ENCODE results near the gene FPR2. TPM values are rescaled to one million over a fixed set of nuclear protein-coding genes. Genes with fewer than 3 reads are reported as not detected.
"Not testable (repeated sequence)": the region's sequence is repeated elsewhere in the genome, so short reads cannot be mapped to it uniquely, and the experiment has no call there.

FPR2 gene
- total RNA-seq, 1 donor from 2014 or later: 0.59 TPM

DNA sequence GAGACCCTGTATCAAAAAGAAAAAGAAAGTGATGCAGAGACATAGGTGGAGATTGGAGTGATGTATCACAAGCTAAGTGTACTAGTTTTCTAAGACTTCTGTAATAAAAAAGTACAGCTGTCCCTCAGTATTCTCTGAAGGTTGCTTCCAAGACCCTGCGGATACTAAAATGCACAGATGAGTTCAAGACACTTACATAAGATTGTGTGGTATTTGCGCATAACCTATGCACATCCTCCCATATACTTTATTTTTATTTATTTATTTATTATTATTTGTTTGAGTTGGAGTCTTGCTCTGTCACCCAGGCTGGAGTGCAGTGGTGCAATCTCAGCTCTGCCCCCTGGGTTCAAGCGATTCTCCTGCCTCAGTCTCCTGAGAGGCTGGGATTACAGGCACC lies 23.6 kb upstream of the FPR2 start:
- intact Hi-C loops (cut with DNase I): no loop called here
- ATAC-seq (ENCODE audit: poor library complexity) (no peak), DNase-seq (no peak)

DNA sequence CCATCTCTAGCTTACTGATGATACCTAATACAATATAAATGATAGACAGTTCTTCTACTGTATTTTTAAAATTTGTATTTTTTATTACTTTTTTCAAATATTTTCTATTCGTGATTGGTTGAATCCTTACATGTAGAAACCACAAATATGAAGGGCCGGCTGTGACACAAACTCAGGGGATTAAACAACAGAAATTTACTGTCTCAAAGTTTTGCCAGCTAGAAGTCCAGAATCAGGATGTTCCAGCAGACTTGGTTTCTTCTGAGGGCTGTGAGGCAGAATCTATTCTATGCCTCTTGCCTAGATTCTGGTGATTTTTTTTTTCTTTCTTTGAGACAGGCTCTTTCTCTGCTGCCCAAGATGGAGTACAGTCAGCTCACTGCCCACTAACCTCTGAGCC lies 23.1 kb upstream of the FPR2 start:
- ATAC-seq (ENCODE audit: poor library complexity): no peak
- intact Hi-C loops (cut with DNase I): loop anchor here (2.0 kb wide), 1 partner anchor 13 kb away; no protein-coding TSS in a partner anchor
- no peak for DNase-seq

DNA sequence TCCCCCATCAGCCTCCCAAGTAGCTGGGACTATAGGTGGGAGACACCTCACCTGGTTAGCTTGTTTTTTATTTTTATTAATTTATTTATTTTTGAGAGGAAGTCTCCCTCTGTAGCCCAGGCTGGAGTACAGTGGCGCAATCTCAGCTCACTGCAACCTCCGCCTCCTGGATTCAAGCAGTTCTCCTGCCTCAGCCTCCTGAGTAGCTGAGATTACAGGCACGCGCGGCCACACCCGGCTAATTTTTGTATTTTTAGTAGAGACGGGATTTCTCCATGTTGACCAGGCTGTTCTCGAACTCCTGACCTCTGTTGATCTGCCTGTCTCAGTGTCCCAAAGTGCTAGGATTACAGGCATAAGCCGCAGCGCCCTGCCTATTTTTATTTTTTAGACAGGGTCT lies 22.5 kb upstream of the FPR2 start:
- not testable (repeated sequence) for DNase-seq; ATAC-seq (ENCODE audit: poor library complexity)
- intact Hi-C loops (cut with DNase I): loop anchor here (2.0 kb wide), 1 partner anchor 14 kb away; no protein-coding TSS in a partner anchor

DNA sequence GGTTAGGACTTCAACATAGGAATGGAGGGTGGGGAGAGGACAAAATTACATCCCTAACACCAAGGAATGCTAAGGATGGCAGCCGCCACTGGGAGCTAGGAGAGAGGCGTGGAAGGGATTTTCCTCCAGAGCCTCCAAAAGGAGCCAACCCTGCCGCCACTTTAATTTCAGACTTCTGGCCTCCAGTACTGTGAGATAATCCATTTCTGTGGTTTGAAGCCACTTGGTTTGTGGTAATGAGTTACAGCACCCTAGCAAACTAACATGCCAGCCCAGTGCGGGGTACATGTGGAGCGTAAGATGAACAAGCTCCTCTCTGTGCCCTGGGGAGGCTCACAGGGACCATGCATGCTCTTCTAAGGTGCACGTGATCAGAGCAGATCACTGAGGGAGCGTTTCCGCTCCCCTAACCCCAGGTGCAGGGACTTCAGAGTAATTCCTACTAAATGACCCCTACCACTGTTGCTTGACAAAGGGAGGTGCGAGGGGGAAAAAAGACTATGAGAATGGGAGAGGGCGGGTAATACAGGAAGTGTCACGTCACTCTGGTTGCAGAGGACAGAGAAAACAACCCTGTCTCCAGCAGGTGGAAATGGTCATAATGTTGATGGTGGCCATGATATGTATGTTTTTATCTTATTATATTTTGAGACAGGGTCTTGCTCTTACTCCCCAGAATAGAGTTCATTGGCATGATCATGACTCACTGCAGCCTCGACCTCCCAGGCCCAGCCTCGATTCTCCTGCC lies 21.3 kb upstream of the FPR2 start:
- ATAC-seq (ENCODE audit: poor library complexity) (no peak), DNase-seq (no peak)
- intact Hi-C loops (cut with DNase I): loop anchor here (2.0 kb wide), 1 partner anchor 15 kb away; no protein-coding TSS in a partner anchor

DNA sequence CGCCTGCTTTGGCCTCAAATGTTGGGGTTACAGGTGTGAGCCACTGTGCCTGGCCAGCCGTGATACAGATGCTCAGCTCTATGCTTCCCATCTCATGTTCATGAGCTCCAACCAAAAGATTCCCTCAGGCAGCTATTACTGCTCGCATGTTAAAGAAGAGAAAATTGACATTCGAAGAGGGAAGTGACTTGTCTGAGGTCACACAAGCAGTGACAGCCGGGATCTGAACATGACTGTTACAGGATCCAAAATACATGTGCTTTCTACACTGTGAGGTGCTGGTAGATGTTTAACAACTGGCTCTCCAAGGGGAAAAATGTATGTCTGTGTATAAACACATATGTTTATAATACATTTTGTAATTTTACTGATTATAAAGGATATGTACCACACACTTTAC lies 20.6 kb upstream of the FPR2 start:
- DNase-seq (no peak), ATAC-seq (ENCODE audit: poor library complexity) (no peak)
- intact Hi-C loops (cut with DNase I): no loop called here

DNA sequence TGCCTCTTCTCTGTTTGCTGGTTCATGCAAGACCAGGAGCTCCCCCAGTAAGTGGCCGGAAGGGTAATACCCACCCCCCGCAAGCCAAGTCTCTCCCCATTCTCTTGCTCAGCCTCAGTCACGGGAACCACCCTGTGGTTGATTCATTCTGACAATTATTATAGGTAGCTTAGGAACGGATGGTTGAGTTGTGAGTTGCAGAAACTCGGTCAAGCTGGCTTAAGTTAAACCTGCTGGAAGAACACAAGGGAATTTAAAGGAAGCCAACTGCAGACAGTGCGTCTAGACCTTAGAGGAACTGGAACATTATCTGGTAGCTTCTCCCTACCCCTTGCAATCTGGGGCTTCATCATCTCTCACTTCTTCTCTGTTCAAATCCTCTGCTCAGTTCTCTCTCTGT lies 18.2 kb upstream of the FPR2 start:
- DNase-seq (no peak), ATAC-seq (ENCODE audit: poor library complexity) (no peak)
- intact Hi-C loops (cut with DNase I): no loop called here

DNA sequence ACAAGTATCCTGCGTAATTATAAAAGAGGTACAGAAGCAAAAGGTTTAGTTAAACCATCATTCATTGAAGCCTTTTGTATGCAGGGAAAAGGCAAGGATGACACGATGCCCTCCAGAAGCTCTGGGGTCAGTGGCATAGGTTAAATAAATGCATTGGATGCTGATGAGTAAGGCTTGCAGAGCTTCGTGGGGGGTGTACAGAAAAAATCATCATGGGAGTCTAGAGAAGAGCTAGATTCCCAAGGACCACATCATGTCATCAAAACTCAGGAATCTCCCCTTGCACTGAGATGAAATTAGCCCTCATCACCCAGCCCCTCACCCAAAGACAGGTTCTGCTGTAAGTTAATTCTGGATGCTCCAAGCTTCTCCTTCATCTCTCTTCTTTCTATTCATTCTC lies 17.6 kb upstream of the FPR2 start:
- ATAC-seq (ENCODE audit: poor library complexity) (no peak), DNase-seq (no peak)
- intact Hi-C loops (cut with DNase I): no loop called here

DNA sequence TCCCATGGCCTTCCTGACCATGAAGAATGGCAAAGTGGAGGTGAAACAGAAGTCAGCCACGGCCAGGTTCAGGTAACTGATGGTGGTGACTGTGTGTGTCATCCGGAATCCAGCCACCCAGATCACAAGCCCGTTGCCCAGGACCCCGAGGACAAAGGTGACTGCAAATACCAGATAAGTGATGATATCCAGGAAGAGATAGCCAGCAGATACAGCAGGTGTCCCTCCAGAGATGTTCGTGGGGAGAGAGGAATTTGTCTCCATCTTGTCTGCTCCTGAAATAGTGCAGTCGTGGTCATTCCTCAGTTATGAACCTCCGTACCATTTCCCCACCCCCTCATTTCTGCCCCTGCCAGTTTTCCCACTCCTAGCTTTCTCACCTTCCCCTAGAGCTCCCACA lies 14.2 kb upstream of the FPR2 start:
- ATAC-seq (ENCODE audit: poor library complexity): no peak

DNA sequence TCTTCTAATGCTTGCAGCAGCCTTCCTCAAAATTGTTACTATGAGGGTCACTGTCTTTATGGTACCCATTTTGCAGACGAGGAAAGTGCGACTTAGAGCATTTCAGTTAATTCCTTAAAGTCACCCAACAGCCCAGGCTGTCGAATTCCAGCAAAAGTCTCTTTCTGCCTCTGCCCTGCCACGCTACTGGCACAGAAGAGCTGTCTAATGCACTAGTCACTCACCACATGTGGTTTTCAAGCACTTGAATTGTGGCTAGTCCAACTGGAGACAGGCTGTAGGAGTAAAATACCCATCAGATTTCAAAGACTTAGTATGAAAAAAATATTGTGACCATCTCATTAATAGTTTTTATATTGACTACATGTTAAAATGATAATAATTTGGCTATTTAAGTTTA lies 11.0 kb upstream of the FPR2 start:
- ATAC-seq (ENCODE audit: poor library complexity) (no peak), DNase-seq (no peak)
- intact Hi-C loops (cut with DNase I): no loop called here

More for the DNA sequence above, 14.2 kb upstream of the FPR2 start:
- intact Hi-C loops (cut with DNase I): no loop called here
- no peak for DNase-seq

DNA sequence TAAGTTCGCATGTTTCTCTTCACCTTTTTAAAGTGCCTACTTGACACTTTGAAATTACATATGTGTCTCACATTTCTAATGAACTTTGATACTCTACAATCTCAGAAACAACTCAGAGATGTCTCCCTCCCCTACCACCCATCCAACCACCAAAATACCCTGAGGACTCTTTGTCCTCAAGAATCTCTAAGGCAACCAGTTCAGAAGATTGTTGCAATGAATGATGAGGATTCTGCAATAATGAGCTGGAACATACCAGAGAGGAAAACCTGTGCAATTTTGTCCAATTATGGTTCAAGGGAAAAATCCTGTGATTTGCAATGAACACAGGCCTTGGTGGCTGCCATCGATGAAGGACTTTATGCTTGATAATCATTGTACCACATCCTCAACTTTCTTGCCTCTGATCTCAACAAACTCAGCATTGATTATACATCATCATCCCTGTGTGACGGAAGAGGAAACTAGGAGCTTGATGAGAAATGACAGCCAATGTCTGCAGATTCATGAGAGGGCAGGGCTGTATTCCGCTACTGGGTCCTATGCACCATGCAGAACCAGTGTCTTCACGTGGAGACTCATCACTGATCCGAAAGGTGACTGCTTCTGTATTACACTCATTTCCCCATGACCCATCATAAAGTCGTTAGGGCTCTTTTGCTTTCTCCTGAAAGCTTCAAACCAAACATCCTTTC lies 10.4 kb upstream of the FPR2 start:
- no peak for DNase-seq
- intact Hi-C loops (cut with DNase I): no loop called here
- ATAC-seq (ENCODE audit: poor library complexity): no peak

DNA sequence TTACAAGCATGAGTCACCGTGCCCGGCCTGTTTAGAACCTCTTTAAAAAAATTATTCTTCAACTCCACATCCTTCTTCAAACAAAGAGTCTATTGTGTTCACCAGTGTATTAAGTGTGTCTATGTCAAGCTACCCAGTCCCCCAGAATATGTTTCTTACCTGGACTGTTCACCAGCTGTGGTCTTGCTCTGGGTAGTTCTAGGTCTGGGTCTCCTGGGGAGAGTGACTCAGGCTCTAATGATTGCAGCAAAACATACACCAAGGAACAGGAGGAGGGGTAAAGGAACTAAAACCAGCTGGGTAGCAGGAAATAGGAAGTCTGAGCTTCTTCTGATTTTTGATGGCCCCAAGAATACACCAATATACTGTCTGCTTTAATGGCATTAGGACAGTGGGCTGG lies 9.3 kb upstream of the FPR2 start, which contains the start of gene FPR1:
TSS of gene FPR1 (minus strand) at position 224 of the 400 bp plus-strand sequence. CDS start 4,884 bp downstream, outside the sequence.
- ATAC-seq (ENCODE audit: poor library complexity) (peak; percentile 73), DNase-seq (no peak)
- intact Hi-C loops (cut with DNase I): no loop called here

DNA sequence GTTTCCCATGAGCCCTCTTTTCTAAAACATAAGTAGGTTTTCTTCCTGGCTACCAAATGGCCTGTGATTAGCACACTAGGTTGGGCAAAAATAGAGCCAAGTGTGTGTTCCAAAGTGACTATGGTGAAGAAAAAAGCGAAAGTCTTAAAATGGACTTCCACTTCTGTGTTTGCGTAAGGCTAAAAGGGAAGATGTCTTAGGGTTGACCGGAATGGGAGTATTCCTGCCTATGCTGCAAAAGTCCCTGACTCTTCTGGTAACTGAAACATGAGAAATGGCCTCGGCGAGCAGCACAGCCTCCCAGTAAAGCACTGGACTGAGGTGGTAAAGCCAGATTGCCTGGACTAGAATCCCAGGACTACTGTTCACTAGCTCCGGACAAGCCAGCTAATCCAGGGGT lies 6.9 kb upstream of the FPR2 start:
- ATAC-seq (ENCODE audit: poor library complexity): peak; percentile 38
- no peak for DNase-seq
- intact Hi-C loops (cut with DNase I): no loop called here

DNA sequence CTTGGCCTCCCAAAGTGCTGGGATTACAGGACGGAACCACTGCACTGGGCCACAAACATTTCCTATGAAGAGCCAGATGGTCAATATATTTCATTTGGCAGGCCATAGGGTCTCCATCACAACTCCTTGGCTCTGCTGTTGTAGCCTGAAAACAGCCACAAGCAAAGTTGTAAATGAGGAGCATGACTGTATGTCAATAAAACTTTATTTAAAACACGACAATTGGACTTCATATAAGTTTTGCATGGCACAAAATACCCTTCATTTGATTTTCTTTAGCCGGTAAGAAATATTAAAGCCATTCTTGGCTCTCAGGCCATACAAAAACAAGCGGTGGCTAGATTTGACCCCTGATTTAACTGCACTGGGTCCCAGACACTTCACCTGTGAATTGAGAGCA lies 6.2 kb upstream of the FPR2 start:
- intact Hi-C loops (cut with DNase I): no loop called here
- ATAC-seq (ENCODE audit: poor library complexity) (no peak), DNase-seq (no peak)

DNA sequence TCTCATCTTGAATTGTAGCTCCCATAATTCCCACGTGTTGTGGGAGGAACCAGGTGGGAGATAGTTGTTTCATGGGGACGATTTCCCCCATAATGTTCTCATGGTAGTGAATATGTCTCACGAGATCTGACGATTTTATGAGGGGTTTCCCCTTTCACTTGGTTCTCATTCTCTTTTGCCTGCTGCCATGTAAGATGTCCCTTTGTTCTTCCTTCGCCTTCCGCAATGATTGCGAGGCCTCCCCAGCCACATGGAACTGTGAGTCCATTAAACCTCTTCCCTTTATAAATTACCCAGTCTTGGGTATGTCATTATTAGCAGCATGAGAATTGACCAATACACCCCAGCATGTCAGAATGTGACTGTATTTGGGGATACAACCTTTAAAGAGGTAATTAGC lies 5.4 kb upstream of the FPR2 start:
- ATAC-seq (ENCODE audit: poor library complexity) (no peak), DNase-seq (no peak)
- intact Hi-C loops (cut with DNase I): no loop called here

DNA sequence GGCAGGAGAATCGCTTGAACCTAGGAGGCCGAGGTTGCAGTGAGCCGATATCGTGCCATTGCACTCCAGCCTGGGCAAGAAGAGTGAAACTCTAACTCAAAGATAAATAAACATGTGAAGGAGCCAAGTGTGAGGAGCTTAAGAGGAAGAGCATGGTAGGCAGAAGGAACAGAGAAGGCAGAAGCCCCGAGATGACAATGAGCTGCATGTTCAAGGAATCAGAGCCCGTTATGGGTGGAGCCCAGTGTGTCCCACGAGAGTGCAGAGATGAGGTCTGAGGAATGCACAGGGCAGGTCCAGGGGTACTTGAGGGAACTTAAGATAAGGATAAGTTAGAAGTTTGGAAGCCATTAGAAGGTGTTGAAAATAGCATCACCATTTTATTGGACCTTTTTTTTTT lies 716 bp downstream of the FPR2 start:
- DNase-seq (no peak), ATAC-seq (ENCODE audit: poor library complexity) (no peak)
- intact Hi-C loops (cut with DNase I): no loop called here

DNA sequence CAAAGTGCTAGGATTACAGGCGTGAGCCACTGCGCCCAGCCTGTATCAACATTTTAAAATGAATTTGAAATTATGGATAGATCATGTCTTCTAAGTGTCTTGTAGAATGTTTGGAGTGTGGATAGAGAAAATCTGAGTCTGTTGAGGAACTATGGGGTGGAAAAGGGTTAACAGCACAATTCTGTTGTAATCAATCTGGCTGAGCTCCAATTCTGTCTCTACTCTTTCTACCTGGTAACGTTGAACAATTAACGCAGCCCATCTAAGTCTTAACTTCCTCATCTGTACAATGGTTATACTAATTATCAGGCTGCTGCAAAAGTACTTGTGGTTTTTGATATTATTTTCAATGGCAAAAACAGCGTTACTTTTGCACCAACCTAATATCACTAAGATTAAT lies 4.1 kb downstream of the FPR2 start:
- ATAC-seq (ENCODE audit: poor library complexity): no peak
- intact Hi-C loops (cut with DNase I): no loop called here
- DNase-seq: no peak

DNA sequence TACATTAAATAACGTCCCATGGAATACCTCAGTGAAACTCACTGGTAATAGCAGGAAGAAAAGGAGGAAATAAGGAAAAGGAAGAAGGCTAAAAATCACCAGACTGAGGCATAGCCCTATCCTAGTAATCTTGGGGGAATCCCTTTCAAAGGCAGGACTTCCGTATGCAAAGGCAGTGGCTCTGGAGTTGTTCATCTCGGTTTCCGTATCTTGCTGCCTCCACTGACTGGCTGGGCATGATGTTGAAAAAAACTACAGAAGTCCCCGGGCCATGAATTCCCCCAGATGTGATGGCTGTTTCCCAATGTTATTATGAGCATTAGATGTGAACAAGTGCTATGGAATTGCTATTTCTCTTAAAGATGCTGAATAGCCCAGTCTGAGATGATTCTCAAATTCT lies 5.5 kb downstream of the FPR2 start:
- no peak for DNase-seq
- ATAC-seq (ENCODE audit: poor library complexity): no peak
- intact Hi-C loops (cut with DNase I): no loop called here

DNA sequence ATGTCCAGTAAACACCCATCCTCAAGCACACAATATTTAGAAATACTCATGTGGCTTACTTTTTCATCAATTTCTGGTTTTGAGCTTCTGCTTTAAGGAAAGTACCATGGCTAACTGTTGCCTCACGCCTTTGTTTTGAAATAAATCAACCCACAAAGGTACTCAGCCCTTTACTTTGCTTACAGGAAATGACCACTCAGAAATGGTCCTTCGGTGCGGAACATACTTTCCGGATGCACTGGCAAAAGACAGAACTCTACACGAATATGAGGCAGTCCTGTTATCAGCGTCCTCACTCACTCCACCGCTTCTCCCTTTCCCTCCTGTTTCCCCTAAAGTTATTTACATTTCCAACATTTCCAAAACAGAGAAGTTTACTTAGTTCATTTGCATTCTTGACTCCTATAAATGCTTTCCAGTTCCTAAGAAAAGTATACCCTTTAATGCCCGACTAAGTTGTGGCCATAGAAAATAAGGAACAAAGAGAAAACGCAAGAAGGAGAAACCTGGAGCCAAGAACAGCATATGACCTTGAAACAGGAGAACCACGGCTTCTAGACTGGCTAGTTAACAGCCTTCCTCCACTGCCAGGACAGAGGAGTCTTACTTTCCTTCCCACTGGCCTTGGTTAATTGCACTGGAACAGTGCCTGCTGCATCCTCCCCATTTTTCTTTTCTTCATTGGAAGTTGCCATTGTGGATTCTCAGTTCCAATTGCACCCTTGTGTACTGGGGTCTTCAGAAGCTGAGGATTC lies 10.6 kb downstream of the FPR2 start:
- intact Hi-C loops (cut with DNase I): no loop called here
- DNase-seq: no peak
- ATAC-seq (ENCODE audit: poor library complexity): no peak

DNA sequence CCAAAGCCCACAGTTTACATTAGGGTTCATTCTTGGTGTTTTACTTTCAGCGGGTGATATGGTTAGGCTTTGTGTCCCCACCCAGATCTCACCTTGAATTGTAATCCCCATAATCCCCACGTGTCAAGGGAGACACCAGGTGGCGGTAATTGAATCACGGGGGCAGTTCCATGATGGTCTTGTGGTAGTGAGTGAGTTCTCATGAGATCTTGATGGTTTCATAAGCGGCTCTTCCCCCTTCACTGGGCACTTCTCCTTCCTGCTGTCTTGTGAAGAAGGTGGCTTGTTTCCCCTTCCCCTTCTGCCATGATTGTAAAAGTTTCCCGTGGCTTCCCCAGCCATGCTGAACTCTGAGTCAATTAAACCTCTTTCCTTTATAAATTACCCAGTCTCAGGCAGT lies 12.0 kb downstream of the FPR2 start:
- ATAC-seq (ENCODE audit: poor library complexity) (no peak), DNase-seq (no peak)
- intact Hi-C loops (cut with DNase I): no loop called here

DNA sequence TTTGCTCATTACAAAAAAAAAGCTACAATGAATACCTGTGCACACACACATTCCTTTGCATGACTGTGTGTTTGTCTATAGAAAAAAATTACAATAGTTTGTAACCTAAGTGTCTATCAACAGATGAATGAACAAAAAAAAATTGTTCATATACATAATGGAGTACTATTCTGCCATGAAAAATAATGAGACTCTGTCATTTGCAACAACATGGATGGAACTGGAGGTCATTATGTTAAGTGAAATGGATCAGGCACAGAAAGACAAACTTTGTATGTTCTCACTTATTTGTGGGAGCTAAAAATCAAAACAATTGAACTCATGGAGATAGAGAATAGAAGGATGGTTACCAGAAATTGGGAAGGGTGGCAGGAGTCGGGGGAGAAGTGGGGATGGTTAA lies 15.6 kb downstream of the FPR2 start:
- intact Hi-C loops (cut with DNase I); ATAC-seq (ENCODE audit: poor library complexity); DNase-seq: not testable (repeated sequence)

Measured in Right ventricle myocardium superior (tissue), 1 donor.